RWPE1 (cell line): Measurements from ENCODE around the gene PARN.
A peak's percentile ranks its signal among the peaks of the same experiment; 100 is the strongest.
"Not testable (repeated sequence)": the region's sequence is repeated elsewhere in the genome, so short reads cannot be mapped to it uniquely, and the experiment has no call there.

Source experiments
- CTCF ChIA-PET: fragments of 350-600 bp; sonication (Branson Sonifier 250); formaldehyde crosslinking; extraction: SDS; loops from one replicate; lab custom pipeline; 2021; lab: Yijun Ruan, JAX
- POLR2A ChIA-PET: fragments of 400-600 bp; formaldehyde crosslinking; extraction: SDS; loops from one replicate; lab custom pipeline; 2020; ENCODE audit warnings: antibody characterized with exemption; ENCODE audit not compliant: low non-redundant PET; lab: Yijun Ruan, JAX
- DNase-seq: peaks from one replicate; pipeline ENCODE4 v3.0.0; 2012; ENCODE audit warnings: low spot score
- H3K27ac ChIP-seq: fragments of 450-650 bp; 2 replicates; pipeline ENCODE4 v1.5.1; 2017
- TF ChIP-seq, protein P1 (sequence below): fragments of 450-650 bp; conservative IDR thresholded peaks from 2 replicates; pipeline ENCODE4 v1.5.1; 2017; ENCODE audit warnings: low read depth, mild to moderate bottlenecking

PARN gene

DNA sequence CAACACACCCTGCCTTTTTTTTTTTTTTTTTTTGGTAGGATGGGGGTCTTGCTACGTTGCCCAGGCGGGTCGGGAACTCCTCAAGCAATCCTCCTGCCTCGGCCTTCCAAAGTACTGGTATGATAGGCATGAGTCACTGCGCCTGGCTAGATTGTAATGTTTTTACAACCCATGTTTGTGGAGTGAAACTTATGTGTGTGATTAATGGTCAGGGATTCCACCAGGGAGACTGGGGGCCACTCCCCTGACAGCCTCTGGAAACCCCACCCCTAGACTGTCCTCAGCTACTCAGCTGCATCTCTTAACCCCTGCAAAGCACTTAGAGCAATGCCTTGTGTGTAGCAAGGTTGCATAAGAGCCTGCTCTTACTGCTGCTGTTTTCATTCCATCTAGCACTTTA lies 220.5 kb downstream of the PARN start:
- TF ChIP-seq, protein P1, sequence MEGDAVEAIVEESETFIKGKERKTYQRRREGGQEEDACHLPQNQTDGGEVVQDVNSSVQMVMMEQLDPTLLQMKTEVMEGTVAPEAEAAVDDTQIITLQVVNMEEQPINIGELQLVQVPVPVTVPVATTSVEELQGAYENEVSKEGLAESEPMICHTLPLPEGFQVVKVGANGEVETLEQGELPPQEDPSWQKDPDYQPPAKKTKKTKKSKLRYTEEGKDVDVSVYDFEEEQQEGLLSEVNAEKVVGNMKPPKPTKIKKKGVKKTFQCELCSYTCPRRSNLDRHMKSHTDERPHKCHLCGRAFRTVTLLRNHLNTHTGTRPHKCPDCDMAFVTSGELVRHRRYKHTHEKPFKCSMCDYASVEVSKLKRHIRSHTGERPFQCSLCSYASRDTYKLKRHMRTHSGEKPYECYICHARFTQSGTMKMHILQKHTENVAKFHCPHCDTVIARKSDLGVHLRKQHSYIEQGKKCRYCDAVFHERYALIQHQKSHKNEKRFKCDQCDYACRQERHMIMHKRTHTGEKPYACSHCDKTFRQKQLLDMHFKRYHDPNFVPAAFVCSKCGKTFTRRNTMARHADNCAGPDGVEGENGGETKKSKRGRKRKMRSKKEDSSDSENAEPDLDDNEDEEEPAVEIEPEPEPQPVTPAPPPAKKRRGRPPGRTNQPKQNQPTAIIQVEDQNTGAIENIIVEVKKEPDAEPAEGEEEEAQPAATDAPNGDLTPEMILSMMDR = no peak
- ChIA-PET CTCF (interaction anchor here (0.6 to 0.9 kb wide), 2 partner anchors 109 to 155 kb away, joined by 3 to 7 read pairs; no protein-coding TSS in a partner anchor), POLR2A (no interaction called here)
- peak; percentile 37 for DNase-seq
- H3K27ac ChIP-seq = peak overlapping the region; percentile 62

DNA sequence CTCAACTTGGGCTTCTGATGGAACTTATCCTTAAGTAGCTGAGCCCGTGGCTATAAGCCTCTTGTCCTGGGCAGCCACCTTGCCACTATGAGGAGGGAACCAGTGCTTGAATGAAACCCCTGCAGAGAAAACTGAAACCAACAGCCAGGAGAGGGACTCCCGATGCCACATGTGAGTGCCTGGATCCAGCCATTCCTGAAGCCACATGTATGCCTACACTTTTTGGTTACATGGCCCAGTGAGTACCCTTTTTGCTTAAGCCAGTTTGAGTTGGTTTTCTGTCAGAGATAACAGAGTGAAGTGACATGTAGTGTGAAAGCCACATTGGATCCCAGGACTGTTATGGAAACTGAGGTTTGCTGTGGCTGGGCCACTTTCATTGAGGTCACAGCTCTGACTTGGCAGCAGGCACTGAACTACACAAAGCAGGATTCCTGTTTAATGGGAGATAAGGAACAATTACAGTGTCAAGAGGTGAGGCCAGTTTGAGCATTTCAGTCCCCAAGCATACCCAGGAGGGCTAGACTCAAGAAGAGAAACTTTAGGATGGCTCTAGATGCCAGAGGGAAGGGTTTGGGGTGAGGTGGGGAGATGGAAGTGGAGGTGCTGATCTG lies 222.2 kb downstream of the PARN start:
- CTCF ChIA-PET = no interaction called here
- POLR2A ChIA-PET = no interaction called here

DNA sequence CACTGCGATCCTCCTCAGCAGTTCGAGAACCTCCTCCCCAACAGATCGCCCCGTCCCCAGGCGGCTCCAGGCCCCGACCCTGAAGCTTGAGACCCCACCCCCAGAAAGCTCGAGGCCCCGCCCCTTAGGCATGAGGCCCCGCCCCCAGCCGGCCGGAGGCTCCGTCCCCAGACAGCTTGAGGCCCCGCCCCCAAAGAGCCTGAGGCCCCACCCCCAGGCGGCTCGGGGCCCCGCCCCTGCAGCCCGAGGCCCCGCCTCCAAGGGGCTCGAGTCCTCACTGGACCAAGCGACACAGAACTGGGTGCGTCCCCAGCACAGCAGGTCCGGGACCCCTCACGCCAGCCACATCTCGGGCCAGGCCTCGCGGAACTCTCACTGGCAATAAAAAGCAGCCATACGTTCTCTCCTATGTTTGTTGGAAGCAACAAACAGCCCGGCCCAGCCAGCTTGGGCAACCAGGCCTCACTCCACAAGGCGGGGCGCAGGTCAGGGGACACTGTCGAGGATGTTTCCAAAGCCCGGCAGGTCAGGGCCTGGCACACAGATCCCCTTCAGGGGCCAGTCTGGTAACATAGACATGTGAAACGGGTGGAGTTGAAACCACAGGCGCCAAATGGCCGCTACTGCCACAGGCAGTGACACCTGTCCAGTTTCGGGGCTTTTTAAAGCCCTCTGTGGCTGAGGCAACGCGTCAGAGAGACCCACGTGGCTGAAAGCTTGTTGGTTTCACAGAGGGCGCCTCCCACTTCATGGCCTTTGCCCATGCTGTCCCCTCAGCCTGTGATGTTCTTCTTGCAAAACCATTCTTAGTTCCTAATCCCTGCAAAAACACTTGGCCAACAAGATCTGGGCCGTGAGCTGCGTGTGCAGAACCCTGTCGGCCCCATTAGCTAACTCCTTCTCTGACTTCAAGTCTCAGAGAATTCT lies 224.2 kb downstream of the PARN start:
- peak; percentile 40 for DNase-seq
- POLR2A ChIA-PET = no interaction called here
- CTCF ChIA-PET = no interaction called here
- peak overlapping the region; percentile 41 for H3K27ac ChIP-seq
- TF ChIP-seq, protein P1 = no peak

More for the DNA sequence above, 222.2 kb downstream of the PARN start:
- no peak overlapping the region for H3K27ac ChIP-seq
- no peak for DNase-seq
- TF ChIP-seq, protein P1 = no peak

DNA sequence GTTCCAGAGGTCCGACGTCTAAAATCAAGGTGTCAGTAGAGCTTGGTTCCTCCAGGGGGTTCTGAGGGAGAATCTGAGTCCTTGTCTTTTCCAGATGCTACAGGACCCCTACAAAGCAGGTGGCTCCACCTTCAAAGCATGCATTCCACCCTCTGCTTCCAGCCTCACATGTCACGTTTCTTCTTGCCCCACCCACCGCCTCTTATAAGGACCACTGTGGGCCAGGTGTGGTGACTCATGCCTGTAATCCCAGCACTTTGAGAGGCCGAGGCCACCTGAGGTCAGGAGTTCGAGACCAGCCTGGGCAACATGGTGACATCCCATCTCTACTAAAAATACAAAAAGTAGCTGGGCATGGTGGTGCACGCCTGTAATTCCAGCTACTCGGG lies 227.1 kb downstream of the PARN start:
- CTCF ChIA-PET, POLR2A ChIA-PET, DNase-seq, H3K27ac ChIP-seq: not testable (repeated sequence)

DNA sequence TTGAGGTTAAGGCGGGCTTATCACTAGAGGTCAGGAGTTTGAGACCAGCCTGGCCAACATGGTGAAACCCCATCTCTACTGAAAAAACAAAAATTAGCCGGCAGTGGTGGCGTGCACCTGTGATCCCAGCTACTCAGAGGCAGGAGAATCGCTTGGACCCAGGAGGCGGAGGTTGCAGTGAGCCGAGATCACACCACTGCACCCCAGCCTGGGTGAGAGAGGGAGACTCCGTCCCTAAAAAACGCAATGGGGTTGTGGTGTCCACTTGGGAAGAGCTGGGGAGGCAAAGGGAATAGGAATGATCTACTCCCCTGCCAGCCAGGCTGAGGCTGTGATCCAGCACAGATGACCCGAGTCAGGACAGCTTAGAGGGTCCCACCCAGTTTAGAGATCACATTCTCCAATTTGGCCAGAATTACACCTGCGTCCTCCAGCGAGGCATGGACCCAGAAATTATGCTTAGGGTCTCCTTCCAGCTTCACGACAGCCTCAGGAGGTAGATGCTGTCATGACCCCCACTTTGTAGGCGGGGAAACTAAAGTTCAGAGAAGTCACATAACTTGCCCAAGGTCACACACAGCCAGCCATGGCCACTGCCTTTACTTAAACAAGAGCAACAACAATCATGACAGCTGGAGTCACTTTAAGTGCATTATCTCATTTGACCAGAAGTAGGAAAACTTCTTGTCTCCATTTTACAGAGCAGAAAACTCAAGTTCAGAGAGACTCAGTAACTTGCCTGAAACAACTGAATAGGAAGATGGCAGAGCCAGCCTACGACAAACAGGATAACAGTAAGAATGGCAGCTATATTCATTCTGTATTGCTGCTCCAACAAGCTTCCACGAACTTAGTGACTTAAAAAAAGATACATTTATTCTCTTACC lies 227.7 kb downstream of the PARN start:
- POLR2A ChIA-PET, CTCF ChIA-PET, DNase-seq, H3K27ac ChIP-seq: not testable (repeated sequence)

DNA sequence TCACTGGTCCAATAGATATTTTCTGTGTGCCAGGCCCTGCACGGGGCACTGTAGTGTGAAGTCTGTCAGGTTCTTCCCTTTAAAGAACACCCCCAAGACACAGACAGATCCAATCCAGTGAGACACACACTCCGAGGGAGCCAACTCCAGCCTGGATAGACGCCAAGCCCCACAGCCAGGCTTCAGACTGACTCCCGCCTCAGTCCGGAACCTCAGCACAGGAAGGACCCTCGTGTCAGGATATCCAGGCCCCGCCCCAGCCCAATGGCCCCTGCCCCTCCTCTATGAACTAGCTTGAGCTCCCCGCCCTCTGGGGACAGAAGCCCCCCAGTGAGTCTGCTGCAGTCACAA lies 228.4 kb downstream of the PARN start:
- H3K27ac ChIP-seq, CTCF ChIA-PET, DNase-seq, POLR2A ChIA-PET: not testable (repeated sequence)

DNA sequence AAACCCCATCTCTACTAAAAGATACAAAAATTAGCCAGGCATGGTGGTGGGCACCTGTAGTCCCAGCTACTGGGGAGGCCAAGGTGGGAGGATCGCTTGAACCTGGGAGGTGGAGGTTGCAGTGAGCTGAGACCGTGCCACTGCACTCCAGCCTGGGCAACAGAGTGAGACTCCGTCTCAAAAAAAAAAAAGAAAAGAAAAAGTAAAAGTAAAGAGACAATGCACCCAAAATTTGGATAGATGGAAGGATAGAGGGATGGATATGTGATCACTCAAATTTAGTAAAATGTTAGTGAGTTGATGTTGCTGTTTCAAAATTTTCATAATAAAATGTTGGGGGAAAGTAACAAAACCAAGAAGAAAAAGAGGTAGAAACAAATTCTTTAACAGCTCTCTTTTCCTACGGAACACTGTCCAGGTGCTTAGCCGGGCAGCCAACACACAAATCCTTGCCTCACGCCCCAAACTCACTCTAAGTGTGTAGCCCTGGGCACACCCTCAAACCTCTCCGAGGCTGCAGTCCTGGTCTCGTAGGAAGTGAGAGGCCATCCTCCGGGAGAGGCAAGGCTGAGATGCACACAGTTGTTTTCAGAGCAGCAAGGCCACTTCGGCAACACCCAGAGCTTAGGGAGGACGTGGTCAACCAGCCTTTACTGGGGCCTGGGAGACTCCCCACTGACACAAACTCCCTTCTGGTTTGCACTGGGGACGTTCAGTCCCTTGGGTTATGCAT lies 228.9 kb downstream of the PARN start:
- DNase-seq, CTCF ChIA-PET, POLR2A ChIA-PET: not testable (repeated sequence)
- peak overlapping the region; percentile 89; the same call in 1 of the 2 replicates for H3K27ac ChIP-seq
